ENCODE data around the gene SLC27A5.

DNA sequence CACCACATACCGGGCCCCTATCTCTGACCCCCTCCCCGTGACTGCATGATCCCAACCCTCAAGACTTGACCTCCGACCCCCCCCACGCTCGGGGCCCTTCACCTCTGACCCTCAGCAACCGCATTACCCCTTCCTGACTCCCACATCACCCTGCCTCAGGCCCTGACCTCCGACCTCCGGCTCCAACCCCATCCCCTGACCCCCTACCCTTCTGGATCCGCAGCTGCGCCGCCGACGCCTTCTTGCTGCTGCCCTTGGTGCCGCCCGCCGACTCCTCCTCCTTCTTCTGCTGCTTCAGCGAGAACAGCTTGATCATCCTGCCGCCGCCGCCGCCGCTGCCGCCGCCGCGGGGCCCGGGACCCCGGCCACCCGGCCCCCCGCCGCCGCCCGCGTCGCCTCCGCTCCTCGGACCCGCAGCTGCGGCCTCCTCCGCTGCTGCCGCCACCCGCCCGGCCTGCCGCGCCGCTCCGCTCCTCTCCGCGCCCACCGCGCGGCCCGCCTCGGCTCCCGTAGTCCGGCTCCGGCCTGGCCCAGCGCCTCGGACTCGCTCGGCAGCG lies 46.4 kb upstream of the SLC27A5 start, which contains the start of gene UBE2M:
- TF ChIP-seq, protein P1, sequence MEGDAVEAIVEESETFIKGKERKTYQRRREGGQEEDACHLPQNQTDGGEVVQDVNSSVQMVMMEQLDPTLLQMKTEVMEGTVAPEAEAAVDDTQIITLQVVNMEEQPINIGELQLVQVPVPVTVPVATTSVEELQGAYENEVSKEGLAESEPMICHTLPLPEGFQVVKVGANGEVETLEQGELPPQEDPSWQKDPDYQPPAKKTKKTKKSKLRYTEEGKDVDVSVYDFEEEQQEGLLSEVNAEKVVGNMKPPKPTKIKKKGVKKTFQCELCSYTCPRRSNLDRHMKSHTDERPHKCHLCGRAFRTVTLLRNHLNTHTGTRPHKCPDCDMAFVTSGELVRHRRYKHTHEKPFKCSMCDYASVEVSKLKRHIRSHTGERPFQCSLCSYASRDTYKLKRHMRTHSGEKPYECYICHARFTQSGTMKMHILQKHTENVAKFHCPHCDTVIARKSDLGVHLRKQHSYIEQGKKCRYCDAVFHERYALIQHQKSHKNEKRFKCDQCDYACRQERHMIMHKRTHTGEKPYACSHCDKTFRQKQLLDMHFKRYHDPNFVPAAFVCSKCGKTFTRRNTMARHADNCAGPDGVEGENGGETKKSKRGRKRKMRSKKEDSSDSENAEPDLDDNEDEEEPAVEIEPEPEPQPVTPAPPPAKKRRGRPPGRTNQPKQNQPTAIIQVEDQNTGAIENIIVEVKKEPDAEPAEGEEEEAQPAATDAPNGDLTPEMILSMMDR (IDR thresholded peaks at IDR 0.05), result no peak
- TF ChIP-seq POLR2A (IDR thresholded peaks at IDR 0.05) (peak in 1 of 2 donors; percentile 16), POLR2AphosphoS5 (IDR thresholded peaks at IDR 0.05) (no peak), EP300 (IDR thresholded peaks at IDR 0.05) (no peak)
